Liver (tissue), 3 donors: ENCODE results near the gene EYA4.
A peak's percentile ranks its signal among the peaks of the same experiment; 100 is the strongest.

Experiments used
- ATF3 ChIP-seq: IDR thresholded peaks from 2 replicates; pipeline ENCODE4 v1.6.1; 2016; ENCODE audit warnings: antibody characterized with exemption
- CTCF ChIP-seq: fragments of 150-350 bp; IDR thresholded peaks from 2 replicates; pipeline ENCODE4 v1.5.1; 2017; ENCODE audit warnings: improper control_type of control experiment, low read depth, low read length; ENCODE audit not compliant: missing input control
- EGR1 ChIP-seq, 2 donors: IDR thresholded peaks; 2 replicates each; pipeline ENCODE4 v1.6.1; 2016 to 2018; ENCODE audit warnings: antibody characterized with exemption in 2 of 2, low read depth in 2 of 2
- GABPA ChIP-seq, 2 donors: IDR thresholded peaks in 1 of 2; conservative IDR thresholded peaks in 1 of 2; 2 replicates each; pipeline ENCODE4 v1.6.1; 2016; ENCODE audit warnings: antibody characterized with exemption in 2 of 2, mild to moderate bottlenecking in 1 of 2, moderate library complexity in 1 of 2
- JUND ChIP-seq, 2 donors: IDR thresholded peaks; 2 replicates each; pipeline ENCODE4 v1.6.1; 2016; ENCODE audit warnings: antibody characterized with exemption in 2 of 2
- RAD21 ChIP-seq, 2 donors: IDR thresholded peaks; 2 replicates each; pipeline ENCODE4 v1.6.1; 2016; ENCODE audit warnings: antibody characterized with exemption in 2 of 2, mild to moderate bottlenecking in 2 of 2
- SP1 ChIP-seq: IDR thresholded peaks from 2 replicates; pipeline ENCODE4 v1.6.1; 2018; ENCODE audit warnings: antibody characterized with exemption, mild to moderate bottlenecking
- TAF1 ChIP-seq: conservative IDR thresholded peaks from 2 replicates; pipeline ENCODE4 v1.6.1; 2016; ENCODE audit warnings: antibody characterized with exemption, mild to moderate bottlenecking
- YY1 ChIP-seq: IDR thresholded peaks from 2 replicates; pipeline ENCODE4 v1.6.1; 2016; ENCODE audit warnings: antibody characterized with exemption, mild to moderate bottlenecking
- ZBTB33 ChIP-seq: IDR thresholded peaks from 2 replicates; pipeline ENCODE4 v1.6.1; 2016; ENCODE audit warnings: antibody characterized with exemption
- TF ChIP-seq, protein P1 (sequence below): IDR thresholded peaks from 2 replicates; pipeline ENCODE4 v1.6.1; 2016; ENCODE audit warnings: antibody characterized with exemption
- TF ChIP-seq, protein P2 (sequence below): IDR thresholded peaks from 2 replicates; pipeline ENCODE4 v1.6.1; 2016; ENCODE audit warnings: antibody characterized with exemption, mild to moderate bottlenecking
- donor health status: healthy.
- donor health status: healthy.

GRCh38 chr6:133225560-133225959, 15.6 kb upstream of the EYA4 start:
- TF ChIP-seq RAD21 (IDR thresholded peaks at IDR 0.05), result no peak
- TF ChIP-seq, protein P1, sequence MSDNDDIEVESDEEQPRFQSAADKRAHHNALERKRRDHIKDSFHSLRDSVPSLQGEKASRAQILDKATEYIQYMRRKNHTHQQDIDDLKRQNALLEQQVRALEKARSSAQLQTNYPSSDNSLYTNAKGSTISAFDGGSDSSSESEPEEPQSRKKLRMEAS, result peak; percentile 55
- TF ChIP-seq CTCF, result no peak
- peak; percentile 24 to 66 for TF ChIP-seq JUND (IDR thresholded peaks at IDR 0.05)
- TF ChIP-seq ATF3, result no peak
- no peak for TF ChIP-seq GABPA (IDR thresholded peaks at IDR 0.05 in 1 of 2, conservative IDR thresholded peaks at IDR 0.05 in 1 of 2)
- TF ChIP-seq YY1, result peak; percentile 47
- TF ChIP-seq EGR1 (IDR thresholded peaks at IDR 0.05; ENCODE audit: low read depth in 2 of 2), result no peak
- TF ChIP-seq, protein P2, sequence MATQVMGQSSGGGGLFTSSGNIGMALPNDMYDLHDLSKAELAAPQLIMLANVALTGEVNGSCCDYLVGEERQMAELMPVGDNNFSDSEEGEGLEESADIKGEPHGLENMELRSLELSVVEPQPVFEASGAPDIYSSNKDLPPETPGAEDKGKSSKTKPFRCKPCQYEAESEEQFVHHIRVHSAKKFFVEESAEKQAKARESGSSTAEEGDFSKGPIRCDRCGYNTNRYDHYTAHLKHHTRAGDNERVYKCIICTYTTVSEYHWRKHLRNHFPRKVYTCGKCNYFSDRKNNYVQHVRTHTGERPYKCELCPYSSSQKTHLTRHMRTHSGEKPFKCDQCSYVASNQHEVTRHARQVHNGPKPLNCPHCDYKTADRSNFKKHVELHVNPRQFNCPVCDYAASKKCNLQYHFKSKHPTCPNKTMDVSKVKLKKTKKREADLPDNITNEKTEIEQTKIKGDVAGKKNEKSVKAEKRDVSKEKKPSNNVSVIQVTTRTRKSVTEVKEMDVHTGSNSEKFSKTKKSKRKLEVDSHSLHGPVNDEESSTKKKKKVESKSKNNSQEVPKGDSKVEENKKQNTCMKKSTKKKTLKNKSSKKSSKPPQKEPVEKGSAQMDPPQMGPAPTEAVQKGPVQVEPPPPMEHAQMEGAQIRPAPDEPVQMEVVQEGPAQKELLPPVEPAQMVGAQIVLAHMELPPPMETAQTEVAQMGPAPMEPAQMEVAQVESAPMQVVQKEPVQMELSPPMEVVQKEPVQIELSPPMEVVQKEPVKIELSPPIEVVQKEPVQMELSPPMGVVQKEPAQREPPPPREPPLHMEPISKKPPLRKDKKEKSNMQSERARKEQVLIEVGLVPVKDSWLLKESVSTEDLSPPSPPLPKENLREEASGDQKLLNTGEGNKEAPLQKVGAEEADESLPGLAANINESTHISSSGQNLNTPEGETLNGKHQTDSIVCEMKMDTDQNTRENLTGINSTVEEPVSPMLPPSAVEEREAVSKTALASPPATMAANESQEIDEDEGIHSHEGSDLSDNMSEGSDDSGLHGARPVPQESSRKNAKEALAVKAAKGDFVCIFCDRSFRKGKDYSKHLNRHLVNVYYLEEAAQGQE, result no peak
- TF ChIP-seq SP1, result peak; percentile 30
- peak; percentile 43 for TF ChIP-seq ZBTB33
- no peak for TF ChIP-seq TAF1
